CD14-positive monocyte (primary cell): ENCODE results near the gene MALRD1. TPM values are rescaled to one million over a fixed set of nuclear protein-coding genes. Genes with fewer than 3 reads are reported as not detected.

Experiments used
- DNase-seq, 3 donors: peaks; one replicate each; pipeline ENCODE4 v3.0.0-alpha.2; 2011 to 2022
- H2AFZ ChIP-seq: 2 replicates; pipeline ENCODE4 v1.6.0; 2012; ENCODE audit warnings: mild to moderate bottlenecking, low read depth, low read length, inconsistent platforms; ENCODE audit not compliant: insufficient read depth, poor library complexity, severe bottlenecking
- H3K27ac ChIP-seq, 2 donors: 1 replicate in 1 of 2; 2 replicates in 1 of 2; pipeline ENCODE4 v1.5.1; 2012 to 2013; ENCODE audit warnings: low read length in 2 of 2, control low read depth in 1 of 2, inconsistent platforms in 1 of 2, low read depth in 1 of 2, mild to moderate bottlenecking in 1 of 2
- H3K27me3 ChIP-seq, 2 donors: one replicate each; pipeline versions ENCODE4 v1.6.0 to v1.6.1; 2011 to 2013; ENCODE audit warnings: low read length in 2 of 2; ENCODE audit not compliant: control insufficient read depth in 2 of 2, insufficient read depth in 2 of 2
- H3K36me3 ChIP-seq, 2 donors: replicated peaks in 1 of 2; 1 replicate in 1 of 2; 2 replicates in 1 of 2; pipeline versions ENCODE4 v1.5.1 to v1.6.1; 2012 to 2013; ENCODE audit warnings: low read length in 2 of 2, control low read depth in 1 of 2, inconsistent platforms in 1 of 2, mild to moderate bottlenecking in 1 of 2; ENCODE audit not compliant: insufficient read depth in 2 of 2, control insufficient read depth in 1 of 2
- H3K4me1 ChIP-seq, 2 donors: 1 replicate in 1 of 2; 2 replicates in 1 of 2; pipeline versions ENCODE4 v1.5.1 to v1.6.1; 2012 to 2013; ENCODE audit warnings: low read length in 2 of 2, control low read depth in 1 of 2, inconsistent platforms in 1 of 2, mild to moderate bottlenecking in 1 of 2, moderate library complexity in 1 of 2; ENCODE audit not compliant: insufficient read depth in 2 of 2, control insufficient read depth in 1 of 2
- H3K4me2 ChIP-seq: replicated peaks from 2 replicates; pipeline ENCODE3; 2012; ENCODE audit warnings: low read length, moderate library complexity, mild to moderate bottlenecking; ENCODE audit not compliant: poor library complexity, severe bottlenecking; ENCODE audit errors: extremely low read depth
- H3K4me3 ChIP-seq, 3 experiments: fragments of 200-600 bp in 1 of 3; sonication (generic) in 1 of 3; replicated peaks in 1 of 3; 1 replicate in 2 of 3; 2 replicates in 1 of 3; pipeline ENCODE4 v1.5.1; 2011 to 2013; ENCODE audit warnings: low read length in 3 of 3, mild to moderate bottlenecking in 3 of 3, control low read depth in 2 of 3, low read depth in 2 of 3, inconsistent platforms in 1 of 3, moderate library complexity in 1 of 3
- H3K79me2 ChIP-seq: 2 replicates; pipeline ENCODE4 v1.6.0; 2012; ENCODE audit warnings: mild to moderate bottlenecking, control low read depth, inconsistent platforms, low read length, moderate library complexity; ENCODE audit not compliant: insufficient read depth
- H3K9ac ChIP-seq: 2 replicates; pipeline ENCODE4 v1.6.0; 2017; ENCODE audit warnings: low read length, mild to moderate bottlenecking; ENCODE audit not compliant: insufficient read depth, poor library complexity, severe bottlenecking
- H3K9me3 ChIP-seq, 2 donors: replicated peaks in 1 of 2; 1 replicate in 1 of 2; 2 replicates in 1 of 2; pipeline versions ENCODE4 v1.5.1 to v1.6.1; 2012 to 2013; ENCODE audit warnings: low read length in 2 of 2, control low read depth in 1 of 2; ENCODE audit not compliant: control insufficient read depth in 1 of 2, insufficient read depth in 1 of 2
- H4K20me1 ChIP-seq: 2 replicates; pipeline ENCODE4 v1.6.0; 2012; ENCODE audit warnings: mild to moderate bottlenecking, low read length, control low read depth, moderate library complexity; ENCODE audit not compliant: insufficient read depth
- H3K27ac Mint-ChIP-seq, 7 donors: one replicate each; pipeline ENCODE4 v1.8.0; 2020; ENCODE audit warnings: mild to moderate bottlenecking in 7 of 7, mixed read lengths in 7 of 7, moderate library complexity in 6 of 7, inconsistent platforms in 2 of 7
- H3K27me3 Mint-ChIP-seq, 3 donors: one replicate each; pipeline ENCODE4 v1.8.0; 2021 to 2022; ENCODE audit warnings: low read depth in 3 of 3, mild to moderate bottlenecking in 3 of 3, mixed read lengths in 3 of 3, moderate library complexity in 3 of 3, inconsistent platforms in 1 of 3
- H3K36me3 Mint-ChIP-seq, 2 donors: one replicate each; pipeline ENCODE4 v1.8.0; 2020; ENCODE audit warnings: mixed read lengths in 2 of 2, inconsistent platforms in 1 of 2, mild to moderate bottlenecking in 1 of 2
- H3K4me1 Mint-ChIP-seq: one replicate; pipeline ENCODE4 v1.8.0; 2020; ENCODE audit warnings: mild to moderate bottlenecking, mixed read lengths
- H3K4me3 Mint-ChIP-seq, 2 donors: one replicate each; pipeline ENCODE4 v1.8.0; 2020; ENCODE audit warnings: mild to moderate bottlenecking in 2 of 2, mixed read lengths in 2 of 2, moderate library complexity in 1 of 2
- H3K9me3 Mint-ChIP-seq, 7 donors: one replicate each; pipeline ENCODE4 v1.8.0; 2020 to 2022; ENCODE audit warnings: mixed read lengths in 7 of 7, mild to moderate bottlenecking in 6 of 7, moderate library complexity in 6 of 7, inconsistent platforms in 2 of 7
- WGBS: methylation state at CpG from one replicate; pipeline ENCODE4 v1.1.5; 2013; ENCODE audit warnings: missing lambda C conversion rate; ENCODE audit not compliant: insufficient coverage; 5-methylcytosine and 5-hydroxymethylcytosine counted together
- intact Hi-C, 2 donors: fragments of 100-400 bp; cut with micrococcal nuclease; formaldehyde crosslinking; loops; one replicate each; pipeline versions ENCODE4 v1.15.0 to v1.15.1; 2023
- polyA plus RNA-seq, 3 donors: library from polyadenylated mRNA; depleted of rRNA in 1 of 3; unstranded in 2 of 3; stranded (reverse) in 1 of 3; fragments of 300-500 nt in 2 of 3; fragments of >200 nt in 1 of 3; fragmentation: Illumina TruSeq in 2 of 3; gene quantifications; 1 replicate in 2 of 3; 2 replicates in 1 of 3; pipeline ENCODE4 v1.2.3, GENCODE V29; 2012 to 2021
- TF ChIP-seq, protein P1 (sequence below): fragments of 200-600 bp; IDR thresholded peaks from one replicate; pipeline ENCODE4 v1.8.0; 2022; ENCODE audit warnings: antibody characterized with exemption, mild to moderate bottlenecking

Gene MALRD1
- polyA plus RNA-seq, 3 donors = not detected

GRCh38 chr10:19209319-19209718 is 160.7 kb downstream of the MALRD1 start:
- Mint-ChIP-seq H3K9me3 (peaks cover 0 to 3% (median 0%) of the 10 kb centered on the region in 7 donors), H3K4me1 (no peaks in the 10 kb centered on the region), H3K4me3 (no peak overlapping the region), H3K36me3 (no peaks in the 10 kb centered on the region), H3K27me3 (no peaks in the 10 kb centered on the region), H3K27ac (no peak overlapping the region)
- no peaks in the 10 kb centered on the region for H3K36me3 ChIP-seq
- H3K4me2 ChIP-seq = no peak overlapping the region
- H3K9me3 ChIP-seq = peaks cover 0 to 6% of the 10 kb centered on the region in 2 donors
- no peaks in the 10 kb centered on the region for H3K27me3 ChIP-seq
- no peak overlapping the region for H2AFZ ChIP-seq
- DNase-seq = no peak
- no peaks in the 10 kb centered on the region for H3K4me1 ChIP-seq
- intact Hi-C loops = no loop called here
- TF ChIP-seq, protein P1, sequence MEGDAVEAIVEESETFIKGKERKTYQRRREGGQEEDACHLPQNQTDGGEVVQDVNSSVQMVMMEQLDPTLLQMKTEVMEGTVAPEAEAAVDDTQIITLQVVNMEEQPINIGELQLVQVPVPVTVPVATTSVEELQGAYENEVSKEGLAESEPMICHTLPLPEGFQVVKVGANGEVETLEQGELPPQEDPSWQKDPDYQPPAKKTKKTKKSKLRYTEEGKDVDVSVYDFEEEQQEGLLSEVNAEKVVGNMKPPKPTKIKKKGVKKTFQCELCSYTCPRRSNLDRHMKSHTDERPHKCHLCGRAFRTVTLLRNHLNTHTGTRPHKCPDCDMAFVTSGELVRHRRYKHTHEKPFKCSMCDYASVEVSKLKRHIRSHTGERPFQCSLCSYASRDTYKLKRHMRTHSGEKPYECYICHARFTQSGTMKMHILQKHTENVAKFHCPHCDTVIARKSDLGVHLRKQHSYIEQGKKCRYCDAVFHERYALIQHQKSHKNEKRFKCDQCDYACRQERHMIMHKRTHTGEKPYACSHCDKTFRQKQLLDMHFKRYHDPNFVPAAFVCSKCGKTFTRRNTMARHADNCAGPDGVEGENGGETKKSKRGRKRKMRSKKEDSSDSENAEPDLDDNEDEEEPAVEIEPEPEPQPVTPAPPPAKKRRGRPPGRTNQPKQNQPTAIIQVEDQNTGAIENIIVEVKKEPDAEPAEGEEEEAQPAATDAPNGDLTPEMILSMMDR = no peak
- no peaks in the 10 kb centered on the region for H3K79me2 ChIP-seq
- H4K20me1 ChIP-seq = no peaks in the 10 kb centered on the region
- H3K4me3 ChIP-seq = no peak overlapping the region
- no peak overlapping the region for H3K9ac ChIP-seq
- no peak overlapping the region for H3K27ac ChIP-seq
- WGBS = 100% methylated on average over 1 of the region's 3 CpGs

- Histone ChIP-seq H3K9ac (no peak overlapping the region), H2AFZ (no peak overlapping the region), H3K36me3 (no peaks in the 10 kb centered on the region), H3K79me2 (no peaks in the 10 kb centered on the region), H3K9me3 (no peaks in the 10 kb centered on the region), H3K4me1 (no peaks in the 10 kb centered on the region), H3K27me3 (no peaks in the 10 kb centered on the region), H4K20me1 (no peaks in the 10 kb centered on the region), H3K27ac (no peak overlapping the region), H3K4me2 (no peak overlapping the region), H3K4me3 (no peak overlapping the region)
- intact Hi-C loops = no loop called here
- TF ChIP-seq, protein P1 = no peak
- H3K9me3 Mint-ChIP-seq = peaks cover 0 to 7% (median 3%) of the 10 kb centered on the region in 7 donors
- no peaks in the 10 kb centered on the region for H3K4me1 Mint-ChIP-seq
- no peak overlapping the region for H3K4me3 Mint-ChIP-seq
- WGBS = no CpG with 5 or more reads among the region's 5 CpGs
- H3K27ac Mint-ChIP-seq = no peak overlapping the region
- DNase-seq = no peak
- H3K27me3 Mint-ChIP-seq = no peaks in the 10 kb centered on the region
- H3K36me3 Mint-ChIP-seq = no peaks in the 10 kb centered on the region
Observed at GRCh38 chr10:19212590-19212989, 164.0 kb downstream of the MALRD1 start.
